ENCODE results near the gene GNL3.
"Not testable (repeated sequence)": the region's sequence is repeated elsewhere in the genome, so short reads cannot be mapped to it uniquely, and the experiment has no call there.

Gene GNL3

DNA sequence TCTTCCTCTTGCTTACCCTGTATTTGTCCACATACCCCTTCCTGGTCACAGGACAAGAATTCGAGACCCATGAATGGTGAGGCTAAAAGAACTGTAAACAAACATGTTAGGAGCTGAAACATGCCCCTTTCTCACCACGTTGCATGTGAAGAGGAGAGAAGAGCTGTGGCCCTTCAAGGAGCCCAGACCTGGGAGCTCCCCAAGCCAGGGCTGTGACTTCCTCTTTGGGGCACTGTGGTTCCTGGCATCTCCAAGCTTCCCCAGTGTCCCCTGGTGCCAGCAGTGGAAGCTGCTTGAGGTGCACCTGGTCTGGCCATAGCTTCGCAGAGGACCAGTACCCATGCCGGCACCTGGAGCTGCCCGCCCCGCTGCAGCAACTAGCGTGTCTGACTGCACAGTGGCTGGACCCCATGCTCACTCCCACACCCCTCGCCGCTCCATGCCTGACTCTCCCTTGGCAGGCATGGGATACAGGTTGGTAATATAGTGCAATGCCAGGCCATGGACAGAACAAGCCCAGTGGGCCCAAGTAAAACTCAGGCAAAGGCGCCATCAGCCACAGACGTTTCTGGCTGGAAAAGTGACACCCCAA is 30.0 kb downstream of the GNL3 start:
- no peak overlapping the region for H3K4me3 ChIP-seq (ENCODE audit: low read length in 2 of 2)
- H3K4me1 ChIP-seq (ENCODE audit: control insufficient read depth in 2 of 2, insufficient read depth in 2 of 2, low read length in 2 of 2): peaks cover 2 to 6% of the 10 kb centered on the region in 2 donors
- no peak overlapping the region for H3K9ac ChIP-seq (ENCODE audit: low read depth in 1 of 2, low read length in 2 of 2)
- H3K9me3 ChIP-seq (ENCODE audit: control insufficient read depth in 2 of 2, low read length in 2 of 2): no peaks in the 10 kb centered on the region
- H3K27me3 ChIP-seq (ENCODE audit: control insufficient read depth in 2 of 2, insufficient read depth in 2 of 2, low read length in 2 of 2): no peaks in the 10 kb centered on the region
- peaks cover 3% of the 10 kb centered on the region in 2 donors for H3K36me3 ChIP-seq (ENCODE audit: control insufficient read depth in 2 of 2, insufficient read depth in 2 of 2, low read length in 2 of 2)
- no peak overlapping the region for H3K27ac ChIP-seq (ENCODE audit: low read depth in 2 of 2, low read length in 2 of 2)

DNA sequence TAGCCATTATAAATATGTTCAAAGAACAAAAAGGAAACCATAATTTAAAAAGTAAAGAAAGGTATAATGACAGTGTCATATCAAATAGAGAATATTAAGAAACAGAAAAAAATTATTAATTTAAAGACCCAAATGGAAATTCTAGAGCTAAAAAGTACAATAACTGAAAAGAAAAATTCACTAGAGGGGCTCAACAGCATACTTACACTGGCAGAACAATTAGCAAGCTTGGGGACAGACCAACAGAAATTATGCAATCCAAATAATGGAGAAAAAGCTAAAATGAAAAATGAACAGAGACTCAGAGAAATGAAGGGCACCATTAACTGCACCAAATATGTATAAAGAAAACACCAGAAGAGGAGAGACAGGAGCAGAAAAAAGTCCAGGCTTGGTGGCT is 33.8 kb downstream of the GNL3 start:
- Histone ChIP-seq H3K36me3 (ENCODE audit: control insufficient read depth in 2 of 2, insufficient read depth in 2 of 2, low read length in 2 of 2) (peaks cover 0 to 3% of the 10 kb centered on the region in 2 donors), H3K9me3 (ENCODE audit: control insufficient read depth in 2 of 2, low read length in 2 of 2) (no peaks in the 10 kb centered on the region), H3K9ac (ENCODE audit: low read depth in 1 of 2, low read length in 2 of 2) (no peak overlapping the region), H3K27ac (ENCODE audit: low read depth in 2 of 2, low read length in 2 of 2) (no peak overlapping the region), H3K27me3 (ENCODE audit: control insufficient read depth in 2 of 2, insufficient read depth in 2 of 2, low read length in 2 of 2) (no peaks in the 10 kb centered on the region), H3K4me3 (ENCODE audit: low read length in 2 of 2) (no peak overlapping the region), H3K4me1 (ENCODE audit: control insufficient read depth in 2 of 2, insufficient read depth in 2 of 2, low read length in 2 of 2) (peaks cover 1 to 5% of the 10 kb centered on the region in 2 donors)

DNA sequence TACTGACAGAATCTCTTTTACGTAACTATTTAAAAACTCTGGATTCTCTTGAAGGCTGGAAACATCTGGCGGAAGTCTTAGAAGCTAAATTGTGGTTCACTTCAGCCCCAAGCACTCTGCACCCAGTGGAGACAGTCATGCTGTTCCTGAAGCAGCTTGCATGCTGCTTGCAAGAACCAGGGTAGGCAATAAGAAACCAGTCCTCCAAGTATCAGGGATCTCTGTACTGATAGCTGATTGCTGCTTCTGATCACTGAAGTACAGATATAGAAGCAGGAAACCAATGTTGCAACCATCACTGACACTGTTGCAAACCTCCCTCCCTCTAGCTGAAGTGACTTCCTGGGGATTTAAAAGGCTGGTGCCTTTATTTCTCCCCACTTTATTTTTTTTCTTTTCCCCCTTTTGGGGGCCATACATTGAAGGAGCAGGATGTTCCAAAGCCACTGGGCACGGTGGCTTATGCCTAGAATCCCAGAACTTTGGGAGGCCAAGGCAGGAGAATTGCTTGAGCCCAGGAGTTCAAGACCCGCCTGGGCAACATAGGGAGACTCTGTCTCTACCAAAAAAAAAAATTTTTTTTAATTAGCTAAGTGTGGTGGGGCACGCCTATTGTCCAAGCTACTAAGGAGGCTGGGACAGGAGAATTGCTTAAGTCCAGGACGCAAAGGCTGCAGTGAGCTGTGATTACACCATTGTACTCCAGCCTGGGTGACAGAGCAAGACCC is 35.3 kb downstream of the GNL3 start:
- no peaks in the 10 kb centered on the region for H3K9me3 ChIP-seq (ENCODE audit: control insufficient read depth in 2 of 2, low read length in 2 of 2)
- H3K36me3 ChIP-seq (ENCODE audit: control insufficient read depth in 2 of 2, insufficient read depth in 2 of 2, low read length in 2 of 2): peaks cover 0 to 3% of the 10 kb centered on the region in 2 donors
- no peak overlapping the region for H3K4me3 ChIP-seq (ENCODE audit: low read length in 2 of 2)
- no peaks in the 10 kb centered on the region for H3K4me1 ChIP-seq (ENCODE audit: control insufficient read depth in 2 of 2, insufficient read depth in 2 of 2, low read length in 2 of 2)
- no peak overlapping the region for H3K9ac ChIP-seq (ENCODE audit: low read depth in 1 of 2, low read length in 2 of 2)
- peak overlapping the region in 1 of 2 donors; percentile 6 for H3K27ac ChIP-seq (ENCODE audit: low read depth in 2 of 2, low read length in 2 of 2)
- no peaks in the 10 kb centered on the region for H3K27me3 ChIP-seq (ENCODE audit: control insufficient read depth in 2 of 2, insufficient read depth in 2 of 2, low read length in 2 of 2)

DNA sequence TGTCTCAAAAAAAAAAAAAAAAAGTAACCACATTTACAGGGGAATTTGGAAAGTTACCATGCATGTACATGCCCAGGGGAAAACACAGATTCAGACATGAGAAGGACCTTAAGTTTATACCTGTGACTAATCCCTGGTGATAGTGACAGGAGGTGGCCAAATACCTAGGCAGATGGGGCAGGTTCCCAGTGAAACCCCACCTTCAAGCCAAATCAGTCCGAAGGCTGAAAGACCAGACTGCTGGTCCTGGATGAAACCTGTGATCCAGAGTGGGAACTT is 35.8 kb downstream of the GNL3 start:
- no peaks in the 10 kb centered on the region for H3K27me3 ChIP-seq (ENCODE audit: control insufficient read depth in 2 of 2, insufficient read depth in 2 of 2, low read length in 2 of 2)
- no peaks in the 10 kb centered on the region for H3K9me3 ChIP-seq (ENCODE audit: control insufficient read depth in 2 of 2, low read length in 2 of 2)
- no peak overlapping the region for H3K4me3 ChIP-seq (ENCODE audit: low read length in 2 of 2)
- H3K36me3 ChIP-seq (ENCODE audit: control insufficient read depth in 2 of 2, insufficient read depth in 2 of 2, low read length in 2 of 2): peaks cover 0 to 3% of the 10 kb centered on the region in 2 donors
- H3K4me1 ChIP-seq (ENCODE audit: control insufficient read depth in 2 of 2, insufficient read depth in 2 of 2, low read length in 2 of 2): no peaks in the 10 kb centered on the region
- no peak overlapping the region for H3K27ac ChIP-seq (ENCODE audit: low read depth in 2 of 2, low read length in 2 of 2)
- H3K9ac ChIP-seq (ENCODE audit: low read depth in 1 of 2, low read length in 2 of 2): no peak overlapping the region

DNA sequence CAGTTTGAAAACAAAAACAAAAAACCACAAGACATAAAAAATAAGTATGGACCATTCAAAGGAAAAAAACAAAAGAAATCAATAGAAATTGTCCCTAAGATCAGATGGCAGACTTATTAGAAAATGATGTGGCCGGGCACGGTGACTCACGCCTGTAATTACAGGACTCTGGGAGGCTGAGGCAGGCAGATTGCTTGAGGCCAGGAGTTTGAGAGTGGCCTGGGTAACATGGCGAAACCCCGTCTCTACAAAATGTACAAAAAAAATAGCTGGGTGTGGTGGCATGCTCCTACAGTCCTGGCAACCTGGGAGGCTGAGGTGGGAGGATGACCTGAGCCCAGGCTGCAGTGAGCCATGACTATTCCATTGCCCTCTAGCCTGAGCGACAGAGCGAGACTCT is 36.7 kb downstream of the GNL3 start:
- peaks cover 0 to 3% of the 10 kb centered on the region in 2 donors for H3K36me3 ChIP-seq (ENCODE audit: control insufficient read depth in 2 of 2, insufficient read depth in 2 of 2, low read length in 2 of 2)
- no peaks in the 10 kb centered on the region for H3K9me3 ChIP-seq (ENCODE audit: control insufficient read depth in 2 of 2, low read length in 2 of 2)
- H3K27ac ChIP-seq (ENCODE audit: low read depth in 2 of 2, low read length in 2 of 2): no peak overlapping the region
- H3K4me3 ChIP-seq (ENCODE audit: low read length in 2 of 2): no peak overlapping the region
- no peak overlapping the region for H3K9ac ChIP-seq (ENCODE audit: low read depth in 1 of 2, low read length in 2 of 2)
- H3K4me1 ChIP-seq (ENCODE audit: control insufficient read depth in 2 of 2, insufficient read depth in 2 of 2, low read length in 2 of 2): no peaks in the 10 kb centered on the region
- H3K27me3 ChIP-seq (ENCODE audit: control insufficient read depth in 2 of 2, insufficient read depth in 2 of 2, low read length in 2 of 2): no peaks in the 10 kb centered on the region

DNA sequence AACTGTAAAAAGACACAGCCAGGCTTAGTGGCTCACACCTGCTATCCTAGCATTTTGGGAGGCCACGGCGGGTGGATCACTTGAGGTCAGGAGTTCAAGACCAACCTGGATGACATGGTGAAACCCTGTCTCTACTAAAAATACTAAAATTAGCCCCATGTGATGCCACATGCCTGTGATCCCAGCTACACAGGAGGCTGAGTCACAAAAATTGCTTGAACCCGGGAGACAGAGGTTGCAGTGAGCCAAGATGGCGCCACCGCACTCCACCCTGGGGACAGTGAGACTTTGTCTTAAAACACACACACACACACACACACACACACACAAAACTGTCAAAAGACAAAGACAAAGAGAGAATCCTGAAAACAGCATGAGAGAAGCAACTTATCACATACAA is 38.1 kb downstream of the GNL3 start:
- Histone ChIP-seq H3K27me3 (ENCODE audit: control insufficient read depth in 2 of 2, insufficient read depth in 2 of 2, low read length in 2 of 2) (no peaks in the 10 kb centered on the region), H3K9ac (ENCODE audit: low read depth in 1 of 2, low read length in 2 of 2) (no peak overlapping the region), H3K27ac (ENCODE audit: low read depth in 2 of 2, low read length in 2 of 2) (no peak overlapping the region), H3K36me3 (ENCODE audit: control insufficient read depth in 2 of 2, insufficient read depth in 2 of 2, low read length in 2 of 2) (peaks cover 0 to 1% of the 10 kb centered on the region in 2 donors), H3K9me3 (ENCODE audit: control insufficient read depth in 2 of 2, low read length in 2 of 2) (no peaks in the 10 kb centered on the region), H3K4me3 (ENCODE audit: low read length in 2 of 2) (no peak overlapping the region), H3K4me1 (ENCODE audit: control insufficient read depth in 2 of 2, insufficient read depth in 2 of 2, low read length in 2 of 2) (no peaks in the 10 kb centered on the region)

DNA sequence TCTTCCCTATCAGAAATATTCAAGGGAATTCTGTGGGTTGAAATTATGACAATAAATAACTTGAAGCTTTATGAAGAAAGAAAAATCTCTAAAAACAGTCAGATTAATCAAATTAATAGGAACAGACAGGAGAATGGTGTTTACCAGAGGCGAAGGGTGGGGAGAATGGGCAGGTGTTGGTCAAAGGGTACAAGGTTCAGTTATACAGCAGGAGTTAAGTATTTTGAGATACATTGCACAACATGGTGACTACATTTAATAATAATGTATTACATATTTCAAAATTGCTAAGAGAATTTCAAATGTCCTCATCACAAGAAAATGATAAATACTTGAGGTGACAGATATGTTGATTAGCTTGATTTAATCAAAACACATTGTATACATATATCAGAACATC is 38.7 kb downstream of the GNL3 start:
- H3K27ac ChIP-seq (ENCODE audit: low read depth in 2 of 2, low read length in 2 of 2): no peak overlapping the region
- no peak overlapping the region for H3K4me3 ChIP-seq (ENCODE audit: low read length in 2 of 2)
- no peaks in the 10 kb centered on the region for H3K27me3 ChIP-seq (ENCODE audit: control insufficient read depth in 2 of 2, insufficient read depth in 2 of 2, low read length in 2 of 2)

DNA sequence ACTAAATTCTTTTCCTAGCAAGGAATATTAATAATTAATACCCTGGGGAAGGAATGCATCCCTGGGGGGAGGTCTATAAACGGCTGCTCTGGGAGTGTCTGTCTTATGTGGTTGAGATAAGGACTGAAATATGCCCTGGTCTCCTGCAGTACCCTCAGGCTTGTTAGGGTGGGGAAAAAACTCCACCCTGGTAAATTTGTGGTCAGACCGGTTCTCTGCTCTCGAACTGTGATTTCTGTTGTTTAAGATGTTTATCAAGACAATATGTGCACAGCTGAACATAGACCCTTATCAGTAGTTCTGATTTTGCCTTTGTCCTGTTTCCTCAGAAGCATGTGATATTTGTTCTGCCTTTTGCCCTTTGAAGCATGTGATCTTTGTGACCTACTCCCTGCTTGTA is 42.9 kb downstream of the GNL3 start:
- H3K4me3 ChIP-seq (ENCODE audit: low read length in 2 of 2); H3K4me1 ChIP-seq (ENCODE audit: control insufficient read depth in 2 of 2, insufficient read depth in 2 of 2, low read length in 2 of 2); H3K9me3 ChIP-seq (ENCODE audit: control insufficient read depth in 2 of 2, low read length in 2 of 2); H3K9ac ChIP-seq (ENCODE audit: low read depth in 1 of 2, low read length in 2 of 2); H3K27ac ChIP-seq (ENCODE audit: low read depth in 2 of 2, low read length in 2 of 2); H3K27me3 ChIP-seq (ENCODE audit: control insufficient read depth in 2 of 2, insufficient read depth in 2 of 2, low read length in 2 of 2): not testable (repeated sequence)
- H3K36me3 ChIP-seq (ENCODE audit: control insufficient read depth in 2 of 2, insufficient read depth in 2 of 2, low read length in 2 of 2): peaks cover 7 to 19% of the 10 kb centered on the region in 2 donors

More for the DNA sequence above, 38.7 kb downstream of the GNL3 start:
- Histone ChIP-seq H3K36me3 (ENCODE audit: control insufficient read depth in 2 of 2, insufficient read depth in 2 of 2, low read length in 2 of 2) (no peaks in the 10 kb centered on the region), H3K9me3 (ENCODE audit: control insufficient read depth in 2 of 2, low read length in 2 of 2) (no peaks in the 10 kb centered on the region), H3K4me1 (ENCODE audit: control insufficient read depth in 2 of 2, insufficient read depth in 2 of 2, low read length in 2 of 2) (no peaks in the 10 kb centered on the region), H3K9ac (ENCODE audit: low read depth in 1 of 2, low read length in 2 of 2) (no peak overlapping the region)

DNA sequence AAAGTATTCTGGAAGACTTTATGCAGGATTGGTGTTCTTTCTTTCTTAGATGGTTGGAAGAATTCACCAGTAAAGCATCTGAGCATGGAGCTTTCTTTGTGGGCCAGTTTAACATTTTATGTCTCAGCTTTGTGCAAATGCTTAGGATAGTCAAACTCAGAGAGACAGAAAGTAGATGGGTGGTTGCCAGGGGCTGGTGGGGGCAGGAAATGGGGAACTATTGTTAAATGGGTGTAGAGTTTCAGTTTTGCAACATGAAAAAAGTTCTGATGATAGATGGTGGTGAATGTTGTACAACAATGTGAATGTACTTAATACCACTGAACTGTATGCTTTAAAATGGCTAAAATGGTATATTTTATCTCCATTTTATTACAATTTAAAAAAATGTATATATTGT is 44.8 kb downstream of the GNL3 start:
- no peak overlapping the region for H3K9ac ChIP-seq (ENCODE audit: low read depth in 1 of 2, low read length in 2 of 2)
- no peak overlapping the region for H3K4me3 ChIP-seq (ENCODE audit: low read length in 2 of 2)
- H3K27ac ChIP-seq (ENCODE audit: low read depth in 2 of 2, low read length in 2 of 2): no peak overlapping the region
- no peaks in the 10 kb centered on the region for H3K4me1 ChIP-seq (ENCODE audit: control insufficient read depth in 2 of 2, insufficient read depth in 2 of 2, low read length in 2 of 2)
- no peaks in the 10 kb centered on the region for H3K9me3 ChIP-seq (ENCODE audit: control insufficient read depth in 2 of 2, low read length in 2 of 2)
- no peaks in the 10 kb centered on the region for H3K27me3 ChIP-seq (ENCODE audit: control insufficient read depth in 2 of 2, insufficient read depth in 2 of 2, low read length in 2 of 2)
- peaks cover 15 to 22% of the 10 kb centered on the region in 2 donors for H3K36me3 ChIP-seq (ENCODE audit: control insufficient read depth in 2 of 2, insufficient read depth in 2 of 2, low read length in 2 of 2)

DNA sequence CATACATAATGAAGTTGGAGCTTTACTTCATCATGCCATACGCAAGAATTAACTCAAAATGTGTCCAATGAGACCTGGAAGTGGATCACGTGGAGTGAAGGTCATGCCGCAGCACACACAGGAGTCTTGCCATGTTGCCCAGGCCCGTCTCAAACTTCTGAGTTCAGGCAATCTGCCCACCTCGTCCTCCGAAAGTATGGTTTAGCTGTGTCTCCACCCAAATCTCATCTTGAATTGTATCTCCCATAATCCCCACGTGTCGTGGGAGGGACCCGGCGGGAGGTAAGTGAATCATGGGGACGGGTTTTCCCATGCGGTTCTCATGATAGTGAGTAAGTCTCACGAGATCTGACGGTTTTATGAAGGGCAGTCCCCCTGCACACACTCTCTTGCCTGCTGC is 45.8 kb downstream of the GNL3 start:
- no peak overlapping the region for H3K9ac ChIP-seq (ENCODE audit: low read depth in 1 of 2, low read length in 2 of 2)
- no peaks in the 10 kb centered on the region for H3K4me1 ChIP-seq (ENCODE audit: control insufficient read depth in 2 of 2, insufficient read depth in 2 of 2, low read length in 2 of 2)
- H3K4me3 ChIP-seq (ENCODE audit: low read length in 2 of 2): no peak overlapping the region
- H3K27me3 ChIP-seq (ENCODE audit: control insufficient read depth in 2 of 2, insufficient read depth in 2 of 2, low read length in 2 of 2): no peaks in the 10 kb centered on the region
- H3K9me3 ChIP-seq (ENCODE audit: control insufficient read depth in 2 of 2, low read length in 2 of 2): no peaks in the 10 kb centered on the region
- no peak overlapping the region for H3K27ac ChIP-seq (ENCODE audit: low read depth in 2 of 2, low read length in 2 of 2)
- H3K36me3 ChIP-seq (ENCODE audit: control insufficient read depth in 2 of 2, insufficient read depth in 2 of 2, low read length in 2 of 2): peaks cover 15 to 25% of the 10 kb centered on the region in 2 donors
